Astrocyte of the cerebellum (primary cell): Measurements from ENCODE around the gene WASF2.

ENCODE experiments used
- DNase-seq: peaks from one replicate; pipeline ENCODE4 v3.0.0-alpha.2; 2011; ENCODE audit warnings: low read depth
- H3K4me3 ChIP-seq: 2 replicates; pipeline ENCODE4 v1.5.1; 2011; ENCODE audit warnings: mild to moderate bottlenecking, low read depth, low read length, moderate library complexity
- CTCF ChIP-seq: IDR thresholded peaks from 2 replicates; pipeline ENCODE4 v1.5.1; 2012; ENCODE audit warnings: low read length, low read depth, moderate library complexity, mild to moderate bottlenecking; ENCODE audit errors: missing control alignments
- in situ Hi-C: cut with HindIII; loops from 2 replicates; pipeline ENCODE4 v1.10.0; 2017; ENCODE audit warnings: low sequenced_read_pairs

The WASF2 gene

DNA sequence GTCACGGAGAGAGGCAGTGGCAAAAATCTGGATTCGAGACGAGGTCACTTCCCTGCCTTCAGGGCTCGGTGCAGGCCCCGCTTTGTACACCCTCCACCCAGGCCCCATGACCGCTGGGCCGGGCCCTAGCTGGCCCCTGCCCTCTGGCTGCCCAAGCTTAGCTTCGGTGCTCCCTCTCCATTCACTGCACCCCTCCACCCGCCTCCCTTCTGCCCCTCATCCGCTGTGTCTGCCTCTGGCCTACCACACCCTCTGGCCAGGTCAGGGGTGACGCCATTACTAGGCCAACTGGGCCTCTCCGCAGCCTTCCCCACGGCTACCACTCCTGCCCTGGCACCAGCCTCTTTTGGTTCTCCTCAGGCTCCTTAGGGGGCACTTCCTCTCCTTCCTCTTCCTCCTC, 106.3 kb downstream of the WASF2 start:
- no peak overlapping the region for H3K4me3 ChIP-seq
- no peak for TF ChIP-seq CTCF
- DNase-seq, result no peak

DNA sequence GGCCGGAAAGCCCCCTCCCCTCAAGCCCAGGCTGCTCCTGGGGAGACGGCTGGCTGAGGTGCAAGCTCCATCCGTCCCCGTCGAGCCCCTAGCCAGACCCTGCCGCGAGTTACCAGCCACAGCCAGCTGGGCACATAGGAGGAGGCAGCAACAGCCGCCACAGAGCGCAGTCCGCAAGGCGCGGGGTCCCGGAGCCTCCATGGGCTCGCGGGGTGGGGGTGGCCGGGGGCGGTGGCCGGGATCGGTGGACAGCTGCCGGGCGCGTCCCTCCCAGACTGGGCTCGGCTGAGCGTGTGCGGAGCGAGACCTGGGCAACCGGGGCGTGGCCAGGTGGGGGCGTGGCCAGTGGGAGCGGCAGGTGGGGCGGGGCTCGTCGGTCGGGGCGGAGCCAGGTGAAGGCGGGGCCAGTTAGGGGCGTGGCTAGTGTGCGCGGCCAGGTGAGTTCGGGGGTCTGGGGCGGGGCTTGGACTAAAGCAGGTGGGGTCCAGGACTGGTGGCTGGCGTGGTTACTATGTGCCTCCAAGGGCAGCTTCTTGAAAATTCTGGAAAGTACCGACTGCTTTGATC, 106.8 kb downstream of the WASF2 start, which contains the start of gene CD164L2:
TSS of gene CD164L2 (minus strand) at position 295 of the 567 bp plus-strand sequence. CDS start at position 201, 94 bp downstream.
- H3K4me3 ChIP-seq, result no peak within 1 kb of the TSS
- DNase-seq, result no peak
- no peak for TF ChIP-seq CTCF
- in situ Hi-C loops, result no loop called here

More for the DNA sequence above, 106.3 kb downstream of the WASF2 start:
- in situ Hi-C loops, result no loop called here

DNA sequence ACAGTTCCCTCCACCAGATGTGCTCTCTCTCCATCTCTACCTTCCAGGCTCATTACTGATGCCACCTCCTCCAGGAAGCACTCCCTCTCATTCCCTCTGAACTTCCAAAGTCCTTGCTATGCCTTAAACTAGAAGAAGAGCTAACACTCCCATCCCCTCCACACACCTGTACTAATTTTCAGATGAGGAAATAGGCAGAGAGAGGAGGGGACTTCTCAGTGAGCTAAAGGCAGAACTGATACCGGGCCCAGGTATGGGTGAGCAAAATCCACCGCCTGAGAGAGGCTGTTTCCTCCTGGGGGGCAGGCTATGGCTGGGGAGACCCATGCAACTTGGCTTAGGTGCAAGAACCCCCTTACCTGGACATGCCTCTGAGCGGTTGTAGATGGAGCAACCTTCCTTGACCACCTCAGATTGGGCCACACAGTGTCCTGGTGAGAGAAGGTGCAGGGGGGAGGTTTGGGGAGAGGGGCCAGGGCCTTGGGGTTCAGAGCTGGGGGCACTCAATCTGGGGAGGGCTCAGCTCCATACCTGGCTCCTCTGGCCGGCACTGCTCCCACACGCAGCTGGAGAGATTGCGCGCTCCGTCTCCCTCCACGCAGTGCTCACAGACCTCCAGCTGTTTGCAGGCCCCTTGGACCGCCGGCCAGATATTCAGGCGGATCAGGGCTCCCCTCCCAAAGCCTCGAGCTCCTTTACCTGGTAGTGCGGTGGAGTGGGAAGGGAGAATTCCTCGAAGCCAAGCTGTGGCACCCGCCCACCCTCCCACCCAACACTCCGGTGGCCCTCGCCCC, 107.8 kb downstream of the WASF2 start:
- in situ Hi-C loops, result no loop called here

GRCh38 chr1:27380766-27381733, 108.9 kb downstream of the WASF2 start:
- in situ Hi-C loops, result no loop called here
- TF ChIP-seq CTCF, result no peak
- DNase-seq, result no peak

More for the DNA sequence above, 107.8 kb downstream of the WASF2 start:
- no peak for TF ChIP-seq CTCF
- no peak overlapping the region for H3K4me3 ChIP-seq
- DNase-seq, result no peak

DNA sequence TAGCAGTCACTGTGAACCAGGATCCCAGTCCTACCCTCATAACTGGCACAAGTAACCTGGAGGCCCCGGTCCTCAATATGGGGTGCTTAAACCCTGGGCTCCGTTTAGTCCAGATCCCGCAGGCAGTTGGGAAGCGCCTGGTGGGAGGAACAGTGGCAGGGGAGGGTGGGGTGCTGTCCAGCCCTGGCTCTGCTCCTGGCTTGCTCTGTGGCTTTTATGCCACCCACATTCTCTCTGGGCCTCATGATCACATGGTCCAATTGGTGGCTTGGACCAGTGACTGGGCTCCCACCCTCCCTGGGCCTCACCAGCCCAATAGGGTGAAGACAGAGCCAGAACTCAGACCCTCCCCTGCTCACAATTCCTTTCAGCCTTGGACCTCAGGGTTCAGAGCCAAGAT, 109.7 kb downstream of the WASF2 start:
- no peak for DNase-seq
- no peak for TF ChIP-seq CTCF
- in situ Hi-C loops, result no loop called here
- no peak overlapping the region for H3K4me3 ChIP-seq

More at GRCh38 chr1:27380766-27381733, 108.9 kb downstream of the WASF2 start:
- H3K4me3 ChIP-seq, result no peak overlapping the region

- in situ Hi-C loops, result no loop called here
- no peak for DNase-seq
- no peak for TF ChIP-seq CTCF
- no peak overlapping the region for H3K4me3 ChIP-seq
These were observed 110.3 kb downstream of the WASF2 start for GRCh38 chr1:27379564-27380122.
